Inferior parietal cortex (tissue), 1 donor: Measurements from ENCODE around the gene IMMP2L.

Experiments used
- DNase-seq: peaks from one replicate; pipeline ENCODE4 v3.0.0-alpha.2; 2016; ENCODE audit errors: extremely low spot score

The IMMP2L gene

DNA sequence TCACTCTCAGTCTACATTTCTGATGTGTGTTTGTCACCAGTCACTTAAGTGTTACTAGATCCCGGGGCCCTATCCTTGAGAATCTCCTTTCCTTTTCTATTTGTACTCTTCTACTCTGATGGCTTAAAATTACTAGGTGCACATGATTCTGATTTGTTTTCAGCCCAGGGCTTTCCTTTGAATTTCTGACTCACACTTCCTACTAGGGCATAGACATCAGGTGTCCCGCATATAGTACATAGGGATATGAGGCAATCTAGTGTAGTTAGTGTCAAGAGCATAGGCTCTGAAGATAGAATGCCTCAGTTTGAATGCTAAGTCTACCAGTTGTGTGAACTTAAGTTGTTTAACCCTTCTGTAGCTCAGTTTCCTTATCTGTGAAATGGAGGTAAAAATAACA lies 520.7 kb downstream of the IMMP2L start:
- no peak for DNase-seq

DNA sequence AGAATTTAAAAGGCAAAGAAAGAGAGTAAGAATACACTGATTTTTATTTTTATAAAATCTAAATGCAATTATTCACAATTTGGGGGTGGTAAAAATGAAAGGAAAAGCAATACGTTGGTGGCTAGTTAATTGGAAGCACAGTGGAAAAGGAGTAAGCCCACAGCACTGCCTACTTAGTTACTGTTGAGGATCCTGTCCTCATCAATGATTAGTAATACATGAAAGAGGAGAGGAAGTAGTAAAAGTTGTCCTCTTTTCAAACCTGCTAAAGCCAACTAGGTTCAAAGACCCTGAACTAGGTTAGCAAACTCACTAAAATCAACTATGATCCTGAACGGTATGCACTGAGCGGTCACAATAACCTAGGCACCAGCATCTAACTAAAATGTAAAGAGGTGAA lies 524.1 kb downstream of the IMMP2L start:
- no peak for DNase-seq

DNA sequence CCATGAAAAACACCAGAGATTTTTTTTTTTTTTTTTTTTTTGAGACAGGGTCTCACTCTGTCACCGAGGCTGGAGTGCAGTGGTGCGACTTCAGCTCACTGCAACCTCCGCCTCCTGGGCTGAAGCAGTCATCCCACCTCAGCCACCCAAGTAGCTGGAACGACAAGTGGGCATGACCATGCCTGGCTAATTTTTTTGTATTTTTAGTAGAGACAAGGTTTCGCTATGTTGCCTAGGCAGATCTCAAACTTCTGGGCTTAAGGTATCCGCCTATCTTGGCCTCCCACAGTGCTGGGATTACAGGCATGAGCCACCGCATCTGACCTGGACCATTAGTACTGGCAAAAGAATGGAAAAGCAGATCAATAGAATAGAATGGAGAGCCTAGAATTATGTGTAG lies 530.4 kb downstream of the IMMP2L start:
- no peak for DNase-seq

DNA sequence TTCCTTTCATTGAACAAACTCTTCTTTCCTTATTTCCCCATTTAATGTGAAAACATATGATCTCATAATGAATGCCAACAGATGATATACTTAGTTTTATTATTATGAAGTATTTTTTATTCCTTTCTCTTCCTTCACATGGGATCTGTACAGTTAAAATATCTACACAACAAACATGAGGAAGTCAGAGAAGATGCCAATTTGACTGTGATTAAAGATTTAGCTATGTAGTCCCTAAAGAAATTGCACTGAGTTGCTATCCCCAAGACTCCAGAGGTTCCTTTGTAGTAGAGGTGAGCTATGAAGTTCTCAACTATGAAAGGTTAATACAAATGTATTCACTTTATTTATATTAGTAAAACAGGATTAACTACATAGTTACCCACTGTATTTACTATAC lies 532.0 kb downstream of the IMMP2L start:
- DNase-seq: no peak

DNA sequence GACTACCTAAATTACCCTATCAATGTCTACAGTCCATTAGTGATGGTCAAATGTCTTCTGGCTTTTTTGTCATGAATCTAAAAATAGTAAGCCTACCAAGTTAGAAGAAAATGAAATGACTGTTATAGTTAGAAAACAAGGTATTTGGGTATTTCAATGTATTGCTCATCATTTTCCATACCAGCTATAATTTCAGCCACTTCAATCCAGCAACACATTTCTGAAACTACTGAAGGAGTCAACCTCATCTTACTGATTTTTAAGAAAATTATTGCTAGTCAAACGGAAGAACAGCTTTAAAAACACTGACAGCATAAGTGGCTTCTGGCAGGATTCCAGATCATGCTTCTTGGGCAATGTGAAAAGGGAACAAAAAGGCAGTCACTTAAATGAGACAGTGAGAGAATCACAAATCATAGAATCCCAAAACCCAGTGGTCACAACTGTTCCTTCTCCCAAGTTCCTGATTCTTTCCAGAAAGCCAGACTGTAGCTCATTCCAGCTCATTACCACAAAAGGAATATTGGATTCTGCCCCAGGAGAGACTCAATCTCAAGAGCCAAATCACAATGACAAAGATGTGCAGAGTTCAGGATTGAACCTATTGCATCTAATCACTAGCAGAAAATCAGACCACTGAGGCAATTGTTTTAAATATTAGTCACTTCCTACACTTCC lies 532.6 kb downstream of the IMMP2L start:
- DNase-seq: peak; percentile 15

DNA sequence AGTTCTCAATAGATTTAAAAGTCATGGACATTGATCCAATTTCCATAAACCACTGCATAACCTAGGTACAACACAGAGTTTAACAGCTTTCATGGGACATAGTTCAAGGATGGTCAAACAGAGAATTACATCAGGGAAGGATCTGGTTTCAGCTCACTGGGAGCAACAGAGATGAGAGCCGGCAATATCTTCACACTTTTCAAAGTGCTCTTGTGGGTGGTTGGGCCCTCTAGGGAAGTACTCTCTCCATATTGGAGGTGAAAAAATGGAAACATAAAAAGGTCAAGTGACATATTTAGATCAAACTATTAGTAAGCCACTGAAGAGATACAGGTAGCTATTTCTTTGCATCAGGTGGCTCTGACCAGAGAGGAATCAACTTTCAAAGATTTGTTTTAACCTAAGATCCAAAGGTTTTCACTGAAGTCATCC lies 533.1 kb downstream of the IMMP2L start:
- no peak for DNase-seq

DNA sequence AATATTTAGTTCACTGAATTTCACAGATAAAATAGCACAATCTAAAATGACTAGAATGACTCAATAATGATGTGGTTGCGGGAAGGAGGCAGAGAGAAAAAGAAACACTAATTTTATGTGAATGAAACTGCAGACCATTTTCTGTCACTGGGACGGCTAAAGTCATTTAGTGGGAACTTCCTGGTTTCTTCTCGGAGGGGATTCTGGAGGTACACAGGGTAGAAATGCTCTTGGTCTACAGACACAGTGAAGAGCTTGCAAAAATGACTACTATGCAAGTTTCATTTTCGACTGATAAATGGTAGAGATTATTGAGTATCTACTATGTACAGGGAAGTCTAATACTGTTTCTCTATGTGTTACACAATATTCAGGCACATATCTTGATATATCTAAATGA lies 534.9 kb downstream of the IMMP2L start:
- DNase-seq: no peak

DNA sequence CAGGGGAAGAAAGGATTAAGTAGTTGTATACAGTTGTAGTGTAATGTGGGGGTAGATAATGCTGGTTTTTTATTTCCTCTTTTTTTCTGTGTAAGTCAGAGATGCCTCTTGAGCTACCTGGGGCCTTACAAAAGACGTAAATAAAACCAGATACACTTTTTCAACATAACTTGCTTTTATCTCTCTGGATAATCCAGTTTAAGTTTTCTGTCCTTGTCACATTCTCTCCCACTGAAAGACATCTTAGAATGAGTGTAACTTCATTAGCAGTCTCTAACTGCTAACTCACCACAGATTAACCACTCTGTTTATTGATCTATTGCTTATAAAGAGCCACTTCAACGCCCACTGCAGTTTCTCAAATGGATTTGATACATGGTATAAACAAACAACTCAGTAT lies 535.5 kb downstream of the IMMP2L start:
- no peak for DNase-seq

DNA sequence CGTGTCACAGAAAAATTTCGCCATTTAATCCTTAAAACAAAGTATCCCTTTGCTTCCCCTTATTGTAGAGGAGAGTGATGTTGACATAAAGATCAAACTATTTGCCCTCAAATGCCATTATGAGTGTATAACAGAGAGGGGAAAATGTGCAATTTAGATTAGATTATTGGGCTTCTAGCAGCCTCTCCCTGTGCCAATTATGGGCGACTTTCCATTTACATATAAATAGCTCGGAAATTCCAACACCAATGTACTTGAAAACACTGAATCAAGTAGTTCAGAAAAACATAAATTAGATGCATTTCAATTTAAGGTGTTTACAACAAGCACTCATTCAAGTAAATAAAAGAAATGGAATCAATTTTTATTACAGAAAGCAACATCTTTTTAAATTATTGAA lies 535.9 kb downstream of the IMMP2L start:
- no peak for DNase-seq

DNA sequence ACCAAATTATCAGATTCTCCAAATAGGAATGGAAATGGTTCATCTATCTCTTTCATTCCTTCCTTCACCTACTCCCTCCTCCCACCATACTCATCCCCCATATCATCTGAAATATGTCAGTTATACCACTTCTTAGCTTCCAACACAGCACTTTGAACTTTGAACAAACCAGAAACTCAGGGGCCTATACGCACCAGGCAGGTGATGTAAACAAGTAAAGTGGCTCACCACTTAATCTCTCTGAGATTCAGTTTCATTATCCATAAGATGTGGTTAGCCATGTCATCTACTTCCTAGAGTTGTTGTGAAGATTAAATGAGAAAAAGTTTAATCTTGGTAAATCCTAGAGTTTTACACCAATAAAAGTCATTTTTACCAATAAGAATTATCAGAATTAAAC lies 537.3 kb downstream of the IMMP2L start:
- DNase-seq: no peak

DNA sequence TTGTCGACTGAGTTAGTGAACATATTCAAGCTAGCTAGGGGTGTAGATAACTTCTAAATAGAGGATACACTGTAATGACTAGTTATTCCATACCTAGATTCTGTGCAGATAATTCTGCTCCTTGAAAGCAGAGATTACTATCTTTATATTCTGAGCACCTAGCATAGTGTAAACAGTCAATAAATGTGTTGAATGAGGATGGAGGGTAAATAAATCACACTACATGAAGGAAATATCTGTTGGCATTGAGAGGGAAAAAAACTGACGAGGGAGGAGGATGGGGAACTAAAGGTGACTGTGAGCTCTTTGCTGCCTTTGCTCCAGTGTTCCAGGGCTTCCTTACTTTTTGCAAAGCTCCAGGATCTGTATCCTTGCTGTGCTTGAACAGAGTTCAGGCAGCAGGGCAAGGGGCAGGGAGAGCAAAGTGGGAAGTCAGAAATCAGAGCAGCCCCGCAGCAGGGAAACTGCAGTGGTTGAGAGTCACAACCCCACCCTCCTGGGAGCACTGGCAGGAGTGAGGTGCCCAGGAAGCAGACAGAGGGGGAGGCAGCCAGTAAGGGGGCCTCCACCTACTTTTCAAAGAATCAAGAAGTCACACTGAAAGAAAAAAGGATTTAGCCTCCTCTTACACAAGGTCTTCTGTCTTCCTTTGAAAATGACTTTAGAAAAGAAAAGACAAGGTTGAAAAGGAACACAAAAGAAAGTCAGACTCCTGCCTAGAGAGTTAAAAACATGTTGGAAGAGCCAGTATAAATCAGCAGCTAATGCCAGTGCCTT lies 543.1 kb downstream of the IMMP2L start:
- no peak for DNase-seq

DNA sequence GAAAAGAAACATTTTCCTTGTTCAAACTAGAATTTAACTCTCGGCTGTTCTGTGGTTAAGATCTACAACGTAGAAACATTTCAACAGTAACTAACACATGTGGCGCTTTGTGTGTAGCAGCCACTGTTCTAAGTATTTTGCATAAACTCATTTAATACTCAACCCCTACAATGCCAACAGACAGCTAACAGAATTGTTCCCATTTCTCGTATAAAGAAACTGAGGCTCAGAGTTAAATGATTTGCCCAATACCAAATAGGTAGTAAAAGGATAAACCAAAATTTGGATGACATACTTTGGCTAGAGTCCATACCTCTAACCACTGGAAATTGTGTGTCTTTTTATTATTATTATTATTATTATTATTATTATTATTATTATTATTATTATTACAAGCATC lies 543.8 kb downstream of the IMMP2L start:
- no peak for DNase-seq

DNA sequence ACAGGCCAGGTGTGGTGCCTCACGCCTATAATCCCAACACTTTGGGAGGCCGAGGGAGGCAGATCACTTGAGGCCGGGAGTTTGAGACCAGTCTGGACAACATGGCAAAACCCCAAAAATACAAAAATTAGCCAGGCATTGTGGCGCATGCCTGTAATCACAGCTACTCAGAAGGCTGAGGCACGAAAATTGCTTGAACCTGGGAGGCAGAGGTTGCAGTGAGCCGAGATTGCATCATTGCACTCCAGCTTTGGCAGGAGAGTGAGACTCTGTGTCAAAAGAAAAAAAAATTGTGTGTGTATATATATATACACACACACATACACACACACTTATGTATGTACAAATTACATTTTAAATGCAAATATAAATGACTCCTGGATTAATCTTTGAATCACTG lies 548.2 kb downstream of the IMMP2L start:
- DNase-seq: no peak

DNA sequence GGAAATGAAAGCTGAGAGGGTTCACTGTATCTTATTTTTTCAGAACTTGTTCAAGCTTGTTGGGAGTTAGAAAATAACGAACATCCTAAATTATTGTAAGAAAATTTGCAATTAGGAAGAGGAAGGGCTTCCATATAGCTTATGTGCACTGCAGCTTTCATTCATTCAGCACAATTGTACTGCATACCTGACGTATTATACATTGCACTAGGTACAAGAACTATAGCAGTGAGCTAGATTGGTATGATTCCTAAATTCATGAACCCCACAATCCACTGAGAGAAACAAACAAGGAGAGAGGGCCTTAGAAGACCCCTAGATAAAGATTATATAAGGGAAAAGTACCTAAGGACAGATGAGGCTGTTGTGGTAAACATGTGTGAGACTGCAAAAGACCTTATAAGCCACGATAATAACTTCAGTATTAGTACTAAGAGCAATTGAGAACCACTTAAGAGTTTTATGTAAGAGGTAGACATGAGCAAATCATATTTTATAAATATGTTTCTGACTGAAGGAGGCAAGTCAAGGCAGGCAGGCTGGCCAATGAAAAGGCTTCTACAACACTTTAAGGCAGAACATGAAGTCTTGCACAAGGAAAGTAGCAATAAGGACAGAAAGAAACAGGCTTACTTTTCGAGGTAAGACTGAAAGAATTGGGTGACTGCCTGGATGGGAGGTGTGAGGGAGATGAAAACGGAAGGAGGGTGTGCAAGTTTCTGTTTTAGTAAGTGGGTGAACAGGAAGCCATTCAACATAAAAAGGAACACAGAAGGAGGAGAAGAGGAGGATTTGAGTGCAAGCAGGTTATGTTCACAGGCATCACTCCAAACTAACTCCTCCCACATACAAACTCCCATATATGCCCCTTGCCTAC lies 549.3 kb downstream of the IMMP2L start:
- DNase-seq: no peak

DNA sequence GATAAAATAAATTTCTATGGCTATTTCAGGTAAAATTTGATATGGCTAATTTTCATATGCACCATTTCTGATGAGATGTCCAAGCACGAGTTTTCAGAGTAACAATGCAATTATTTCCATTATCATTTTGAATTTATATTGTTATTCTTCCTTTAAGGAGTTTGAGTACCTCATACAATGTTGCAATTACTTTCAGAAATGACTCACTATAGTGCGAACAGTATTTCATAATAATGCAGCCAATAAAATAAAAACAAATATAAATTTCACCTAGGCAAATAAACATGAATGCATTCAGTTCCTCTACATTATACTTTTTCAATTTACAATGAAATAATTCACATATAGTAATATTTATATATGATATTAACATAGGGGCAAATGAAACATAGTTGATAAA lies 550.1 kb downstream of the IMMP2L start:
- no peak for DNase-seq

DNA sequence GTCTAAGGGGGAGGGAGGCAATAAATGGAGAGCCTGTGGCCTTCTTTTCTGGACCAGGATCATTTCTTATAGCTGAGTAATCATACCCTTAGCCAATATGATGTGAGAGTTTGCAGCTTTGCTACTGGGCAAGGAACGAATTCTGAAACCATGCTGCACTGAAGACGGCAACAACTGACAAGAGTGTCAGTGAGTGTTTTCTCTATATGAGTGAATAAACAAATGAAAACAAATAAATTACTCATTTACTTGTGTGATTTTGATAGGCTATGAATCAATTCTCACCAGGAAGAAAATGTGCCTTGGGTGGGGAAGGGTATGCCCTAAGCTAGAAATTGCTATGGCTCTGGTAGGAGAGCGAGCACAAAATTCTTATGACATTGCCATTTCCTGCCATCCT lies 550.8 kb downstream of the IMMP2L start:
- no peak for DNase-seq

DNA sequence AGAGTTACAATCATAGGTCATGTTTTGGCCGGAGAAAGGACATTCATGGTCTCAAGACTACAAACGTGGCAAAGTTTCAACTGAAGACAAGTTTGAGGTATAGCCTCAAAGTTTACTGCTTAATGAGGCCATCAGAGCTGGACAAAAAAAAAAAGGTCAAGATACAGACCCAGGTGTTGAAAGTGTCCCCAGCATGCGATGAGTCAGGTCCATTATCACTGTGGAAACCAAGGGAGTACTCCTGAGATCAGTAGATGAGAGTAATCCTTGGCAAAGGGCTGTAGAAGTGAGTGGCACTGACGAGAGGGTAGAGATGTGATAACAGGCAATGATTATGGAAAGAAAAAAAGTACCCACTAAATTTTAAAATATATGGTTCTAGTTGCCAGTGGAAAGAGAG lies 551.5 kb downstream of the IMMP2L start:
- no peak for DNase-seq

DNA sequence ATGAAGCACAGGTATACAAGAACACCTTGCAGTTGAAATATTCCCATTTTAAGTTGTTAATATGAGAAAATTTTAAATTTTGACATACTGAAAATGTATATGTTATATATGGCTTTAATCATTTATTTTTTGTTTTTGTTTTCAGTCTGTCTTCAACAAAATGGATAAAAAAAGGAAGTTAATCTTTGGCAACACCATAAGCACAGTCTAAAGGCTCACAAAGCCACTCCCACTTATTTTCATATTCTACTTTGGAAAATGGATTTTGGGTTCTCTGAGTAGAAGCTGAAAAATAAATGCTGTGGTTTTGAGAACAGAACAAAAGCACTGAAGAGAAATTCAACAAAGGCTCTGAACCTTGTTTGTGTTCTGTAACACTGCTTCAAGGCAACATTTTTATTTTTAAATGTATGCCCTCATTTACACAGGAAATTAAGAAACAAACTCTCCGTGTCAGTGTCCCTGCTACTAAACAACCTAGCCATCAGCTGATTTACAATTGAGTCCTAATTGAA lies 552.7 kb downstream of the IMMP2L start:
- DNase-seq: no peak

DNA sequence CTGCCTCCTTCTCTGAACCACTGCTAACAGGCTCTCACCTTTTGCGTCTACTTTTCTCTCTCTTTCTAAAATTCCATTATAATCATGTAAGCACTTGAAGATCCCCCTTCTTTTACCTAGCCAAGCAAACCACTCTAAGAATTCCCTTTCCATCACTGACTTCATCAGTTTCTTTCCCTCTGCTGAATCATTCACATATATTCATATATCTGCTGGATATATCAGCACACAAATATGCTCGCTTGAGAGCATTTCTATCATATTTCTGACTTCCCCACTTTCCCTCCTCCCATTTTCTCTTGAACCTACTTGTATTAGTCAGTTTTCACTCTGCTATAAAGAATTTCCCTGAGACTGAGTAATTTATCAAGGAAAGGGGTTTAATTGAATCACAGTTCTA lies 555.6 kb downstream of the IMMP2L start:
- DNase-seq: no peak

DNA sequence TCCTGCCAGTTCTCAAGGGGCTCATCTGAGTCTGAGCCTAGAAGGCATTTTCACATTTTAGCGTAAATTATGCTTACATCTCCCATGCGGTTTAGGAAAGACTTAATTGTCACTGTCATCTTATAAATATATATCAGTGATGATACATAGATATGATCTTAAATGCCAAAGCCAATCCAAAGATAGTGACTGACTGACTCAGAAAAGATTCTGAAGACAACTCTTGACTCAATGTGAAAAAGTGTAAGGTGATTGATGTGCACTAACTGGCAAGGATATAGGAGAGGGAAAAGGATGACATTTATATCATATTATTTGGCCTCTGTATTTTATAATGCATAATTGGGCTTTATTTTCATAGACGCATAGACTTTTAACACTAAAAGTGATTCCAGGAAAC lies 556.3 kb downstream of the IMMP2L start:
- DNase-seq: no peak

DNA sequence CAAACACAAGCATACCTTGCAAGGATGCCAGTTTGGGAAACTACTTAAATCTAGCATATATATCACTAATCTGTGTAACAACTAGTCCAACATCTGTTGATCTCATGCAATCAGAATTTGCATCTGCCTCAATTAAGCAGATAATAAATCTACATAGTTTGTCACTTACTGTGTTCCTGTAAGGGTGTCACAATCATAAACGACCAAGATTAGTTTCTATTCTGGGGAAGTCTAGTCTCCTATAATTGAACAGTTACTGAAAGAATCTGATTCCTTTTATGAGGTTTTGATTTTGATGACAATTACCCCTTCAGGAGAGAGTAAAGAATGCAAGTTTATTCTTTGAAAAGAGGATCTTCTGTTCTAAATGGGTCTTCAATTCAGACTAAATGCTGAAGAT lies 556.8 kb downstream of the IMMP2L start:
- DNase-seq: no peak

DNA sequence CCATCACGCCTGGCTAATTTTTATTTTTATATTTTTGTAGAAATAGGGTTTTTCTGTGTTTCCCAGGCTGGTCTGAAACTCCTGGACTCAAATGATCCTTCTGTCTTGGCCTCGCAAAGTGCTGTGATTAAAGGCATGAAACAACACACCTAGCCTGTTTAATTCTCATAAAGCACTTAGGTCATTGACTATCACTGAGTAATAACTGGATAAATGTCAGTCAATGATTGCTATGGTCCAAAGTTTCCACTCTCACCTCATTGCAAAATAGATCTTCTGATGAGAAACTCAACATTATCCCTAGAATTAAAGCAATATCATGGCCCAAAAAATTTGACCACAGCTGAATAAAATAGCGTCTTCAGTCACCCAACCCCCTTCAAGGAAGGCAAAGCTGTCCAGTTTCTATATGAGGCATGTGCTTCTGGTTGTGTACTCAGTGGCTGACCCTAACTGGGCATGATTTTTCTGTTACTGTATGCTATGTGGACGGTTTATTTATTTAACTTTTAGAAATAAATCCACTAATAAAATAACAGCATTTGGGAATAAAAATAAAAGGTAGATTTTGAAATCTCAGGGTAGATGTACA lies 557.9 kb downstream of the IMMP2L start:
- no peak for DNase-seq
